Stimulated activated CD4-positive, alpha-beta T cell treated with anti-CD3 and anti-CD28 coated beads, Interleukin-2, amount 100 ng/mL, for 48 hours (primary cell): Measurements from ENCODE around the gene UBE2Q1.

ENCODE experiments used
- DNase-seq, 2 donors: peaks; one replicate each; pipeline ENCODE4 v3.0.0-alpha.2; 2020

Gene UBE2Q1

DNA sequence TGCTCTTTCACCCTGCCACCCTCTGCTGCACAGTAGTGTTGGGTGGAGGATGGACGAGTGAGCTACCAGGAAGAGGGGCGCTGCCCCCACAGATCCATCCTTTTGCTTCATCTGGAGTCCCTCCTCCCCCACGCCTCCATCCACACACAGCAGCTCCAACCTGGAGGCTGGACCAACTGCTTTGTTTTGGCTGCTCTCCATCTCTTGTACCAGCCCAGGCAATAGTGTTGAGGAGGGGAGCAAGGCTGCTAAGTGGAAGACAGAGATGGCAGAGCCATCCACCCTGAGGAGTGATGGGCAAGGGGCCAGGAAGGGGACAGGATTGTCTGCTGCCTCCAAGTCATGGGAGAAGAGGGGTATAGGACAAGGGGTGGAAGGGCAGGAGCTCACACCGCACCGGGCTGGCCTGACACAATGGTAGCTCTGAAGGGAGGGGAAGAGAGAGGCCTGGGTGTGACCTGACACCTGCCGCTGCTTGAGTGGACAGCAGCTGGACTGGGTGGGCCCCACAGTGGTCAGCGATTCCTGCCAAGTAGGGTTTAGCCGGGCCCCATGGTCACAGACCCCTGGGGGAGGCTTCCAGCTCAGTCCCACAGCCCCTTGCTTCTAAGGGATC, 17.6 kb upstream of the UBE2Q1 start:
- no peak for DNase-seq

DNA sequence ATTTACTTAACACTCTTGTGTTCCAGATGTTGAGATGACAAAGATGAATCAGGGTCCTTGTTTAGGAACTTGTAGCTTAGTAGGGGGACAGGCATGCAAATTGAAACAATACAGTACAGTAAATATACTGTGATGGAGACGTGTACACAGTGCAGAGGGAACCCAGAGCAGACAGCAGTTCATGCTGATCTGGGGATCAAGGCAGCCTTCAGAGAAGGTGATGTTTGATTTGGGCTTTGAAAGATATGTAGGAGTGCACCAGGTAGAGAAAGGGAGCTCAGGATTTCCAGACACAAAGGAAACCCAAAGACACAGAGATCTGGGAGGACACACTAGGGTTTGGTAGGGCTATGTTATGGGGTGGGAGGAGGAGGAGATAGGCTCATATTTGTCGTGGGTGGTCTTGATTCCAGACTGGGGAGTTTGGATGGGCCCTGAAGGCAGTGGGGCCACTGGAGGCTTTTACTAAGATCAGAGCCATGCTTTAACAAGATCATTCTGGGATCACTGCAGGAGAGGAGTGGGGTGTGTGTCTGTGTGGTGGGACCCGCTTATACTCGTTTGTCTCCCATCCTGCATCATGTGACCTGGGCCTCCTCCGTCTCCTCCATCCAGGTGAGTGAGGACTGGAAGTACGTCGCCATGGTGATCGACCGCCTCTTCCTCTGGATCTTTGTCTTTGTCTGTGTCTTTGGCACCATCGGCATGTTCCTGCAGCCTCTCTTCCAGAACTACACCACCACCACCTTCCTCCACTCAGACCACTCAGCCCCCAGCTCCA, 16.9 kb upstream of the UBE2Q1 start:
- no peak for DNase-seq

DNA sequence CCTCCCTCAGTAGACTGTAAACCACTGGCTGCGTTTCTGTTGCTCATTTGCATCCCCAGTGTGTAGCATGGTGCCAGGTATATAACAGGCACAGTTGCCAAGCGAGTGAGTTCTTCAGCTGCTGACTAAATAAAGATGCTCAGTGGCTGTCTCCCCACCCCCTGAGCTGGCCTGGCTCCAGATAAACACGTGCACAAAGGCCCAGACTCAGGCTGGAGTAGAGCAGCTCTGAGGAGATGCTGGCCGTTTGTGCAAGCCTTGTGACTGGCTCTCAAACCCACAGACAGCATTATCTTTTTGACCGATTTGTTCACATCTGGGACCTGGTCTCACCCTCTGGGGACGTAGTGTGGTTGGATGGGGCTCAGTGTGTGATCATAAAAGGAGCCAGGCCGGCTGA, 16.3 kb upstream of the UBE2Q1 start:
- no peak for DNase-seq

DNA sequence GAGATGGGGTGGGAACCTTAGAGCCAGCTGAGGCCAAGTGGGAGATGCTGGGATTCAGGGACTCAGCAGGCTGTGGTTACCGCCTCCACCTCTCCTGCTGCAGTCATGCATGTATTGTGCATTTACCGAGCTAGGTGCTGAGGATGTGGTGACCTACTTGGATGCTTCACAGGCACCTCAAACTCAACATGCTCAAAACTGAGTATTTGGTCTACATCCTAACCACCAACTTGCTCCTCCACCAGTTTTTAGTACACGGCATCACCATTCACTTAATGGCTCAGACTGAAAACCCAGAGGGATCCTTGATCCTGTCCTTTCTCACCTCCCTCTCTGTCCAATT, 14.7 kb upstream of the UBE2Q1 start:
- no peak for DNase-seq

DNA sequence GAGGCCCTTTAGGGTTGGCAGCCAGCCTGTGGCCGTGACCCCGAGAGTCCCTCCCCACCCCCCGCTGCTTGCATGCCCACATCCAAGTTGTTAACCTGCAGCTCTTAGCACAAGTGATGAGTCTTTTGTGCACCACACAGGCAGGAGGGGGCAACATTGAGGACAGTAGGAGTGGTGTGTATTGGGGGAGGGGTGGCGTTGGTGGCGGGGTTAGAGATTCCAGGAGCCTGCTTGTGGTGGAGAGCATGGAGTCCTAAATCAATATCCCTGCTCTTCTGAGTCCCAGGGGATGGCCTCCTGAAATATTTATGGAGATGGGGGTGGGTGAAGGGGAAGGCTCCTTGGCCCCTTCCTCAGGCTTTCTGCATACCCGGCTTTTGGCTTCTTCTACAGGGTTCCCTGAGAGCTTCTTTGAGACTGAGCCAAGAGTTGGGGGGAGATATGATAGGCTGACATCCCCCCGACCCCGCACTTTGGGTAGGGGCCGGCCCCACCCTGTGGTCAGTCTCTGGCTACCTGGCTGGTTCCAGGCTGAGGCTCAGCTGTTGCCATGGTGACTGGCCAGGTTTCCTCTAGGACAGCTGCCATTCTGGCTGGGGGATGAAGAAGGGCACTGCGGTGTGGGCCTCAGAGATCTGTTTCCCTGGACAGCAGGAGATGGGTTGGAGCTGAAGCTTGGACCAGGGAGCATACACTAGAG, 14.2 kb upstream of the UBE2Q1 start:
- no peak for DNase-seq

DNA sequence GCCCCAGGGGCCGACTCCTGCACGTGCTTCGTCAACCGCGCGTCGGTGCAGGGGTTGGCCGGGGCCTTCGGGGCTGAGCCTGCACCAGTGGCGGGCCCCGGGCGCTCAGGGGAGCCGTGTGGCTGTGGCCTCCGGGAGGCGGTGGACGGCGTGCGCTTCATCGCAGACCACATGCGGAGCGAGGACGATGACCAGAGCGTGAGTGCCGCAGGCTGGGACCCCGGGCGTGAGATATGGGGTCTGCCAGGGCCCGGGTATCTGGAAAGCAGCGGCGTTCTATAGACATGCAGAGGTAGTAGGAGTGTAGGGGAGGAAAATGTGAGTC, 13.5 kb upstream of the UBE2Q1 start:
- DNase-seq, result no peak

DNA sequence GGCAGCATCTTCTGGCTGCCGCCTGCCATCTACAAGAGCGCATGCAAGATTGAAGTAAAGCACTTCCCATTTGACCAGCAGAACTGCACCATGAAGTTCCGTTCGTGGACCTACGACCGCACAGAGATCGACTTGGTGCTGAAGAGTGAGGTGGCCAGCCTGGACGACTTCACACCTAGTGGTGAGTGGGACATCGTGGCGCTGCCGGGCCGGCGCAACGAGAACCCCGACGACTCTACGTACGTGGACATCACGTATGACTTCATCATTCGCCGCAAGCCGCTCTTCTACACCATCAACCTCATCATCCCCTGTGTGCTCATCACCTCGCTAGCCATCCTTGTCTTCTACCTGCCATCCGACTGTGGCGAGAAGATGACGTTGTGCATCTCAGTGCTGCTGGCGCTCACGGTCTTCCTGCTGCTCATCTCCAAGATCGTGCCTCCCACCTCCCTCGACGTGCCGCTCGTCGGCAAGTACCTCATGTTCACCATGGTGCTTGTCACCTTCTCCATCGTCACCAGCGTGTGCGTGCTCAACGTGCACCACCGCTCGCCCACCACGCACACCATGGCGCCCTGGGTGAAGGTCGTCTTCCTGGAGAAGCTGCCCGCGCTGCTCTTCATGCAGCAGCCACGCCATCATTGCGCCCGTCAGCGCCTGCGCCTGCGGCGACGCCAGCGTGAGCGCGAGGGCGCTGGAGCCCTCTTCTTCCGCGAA, 12.9 kb upstream of the UBE2Q1 start:
- no peak for DNase-seq

DNA sequence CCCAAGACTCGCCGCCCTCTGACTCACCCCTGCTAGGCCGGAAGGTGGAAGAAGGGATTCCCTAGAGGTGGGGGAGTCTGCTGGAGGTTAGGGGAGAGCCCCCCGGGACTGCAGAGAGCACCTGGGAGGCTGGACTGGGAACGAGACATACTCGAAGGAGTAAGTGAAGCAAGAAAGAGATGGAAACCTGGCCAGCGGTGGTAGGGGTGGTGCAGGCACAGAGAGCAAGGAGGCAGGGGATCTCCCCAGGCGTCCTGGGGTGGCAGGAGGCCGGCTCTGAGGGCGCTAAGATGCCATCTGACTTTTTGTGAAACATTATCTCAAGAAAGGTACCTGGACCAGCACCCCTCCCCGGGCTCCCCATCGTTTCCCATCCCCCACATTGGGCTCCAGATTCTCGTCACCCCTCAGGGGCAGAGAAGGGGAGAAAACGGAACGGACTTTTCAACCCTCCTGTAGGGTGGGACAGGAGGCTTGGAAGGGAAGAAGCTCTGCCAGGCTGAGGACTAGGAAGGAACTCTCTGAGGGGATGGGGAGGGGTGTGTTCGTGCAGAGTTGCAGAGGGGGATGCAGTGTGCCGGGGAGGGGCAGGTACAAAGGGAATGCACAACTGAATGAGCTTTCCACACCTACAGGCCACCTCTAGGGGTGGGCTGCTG, 9.8 kb upstream of the UBE2Q1 start:
- no peak for DNase-seq

DNA sequence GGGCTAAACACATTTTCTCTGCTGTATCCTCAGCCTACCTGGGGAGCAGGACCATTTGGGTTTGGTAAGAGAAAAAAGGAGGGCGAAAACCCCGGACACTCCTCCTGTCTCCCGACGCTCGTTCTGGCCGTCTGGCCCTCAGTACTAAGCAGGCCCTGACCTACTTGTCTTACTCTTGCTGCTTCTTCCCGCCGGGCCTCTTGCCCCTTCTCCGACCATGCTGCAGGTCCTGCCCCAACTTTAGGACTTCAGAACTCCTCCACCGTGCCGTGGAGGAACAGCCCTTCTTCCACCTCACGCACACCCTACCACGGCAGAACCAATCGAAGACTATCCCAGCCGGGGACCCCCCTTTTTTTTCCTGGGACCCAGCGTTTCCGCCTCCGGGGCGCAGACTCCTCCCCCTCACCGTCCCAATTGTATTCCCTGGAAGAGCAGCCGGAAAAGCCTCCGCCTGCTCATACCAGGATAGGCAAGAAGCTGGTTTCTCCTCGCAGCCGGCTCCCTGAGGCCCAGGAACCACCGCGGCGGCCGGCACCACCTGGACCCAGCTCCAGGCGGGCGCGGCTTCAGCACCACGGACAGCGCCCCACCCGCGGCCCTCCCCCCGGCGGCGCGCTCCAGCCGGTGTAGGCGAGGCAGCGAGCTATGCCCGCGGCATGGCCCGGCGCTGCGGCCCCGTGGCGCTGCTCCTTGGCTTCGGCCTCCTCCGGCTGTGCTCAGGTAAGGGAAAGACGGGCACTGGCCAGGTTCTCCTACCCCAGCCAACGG, 9.1 kb upstream of the UBE2Q1 start, which contains the start of gene CHRNB2:
Gene CHRNB2, plus strand, starts transcription at position 393 of the 771 bp plus-strand sequence. Its CDS starts 267 bp downstream, at position 660.
- DNase-seq, result peak; percentile 68 to 76

DNA sequence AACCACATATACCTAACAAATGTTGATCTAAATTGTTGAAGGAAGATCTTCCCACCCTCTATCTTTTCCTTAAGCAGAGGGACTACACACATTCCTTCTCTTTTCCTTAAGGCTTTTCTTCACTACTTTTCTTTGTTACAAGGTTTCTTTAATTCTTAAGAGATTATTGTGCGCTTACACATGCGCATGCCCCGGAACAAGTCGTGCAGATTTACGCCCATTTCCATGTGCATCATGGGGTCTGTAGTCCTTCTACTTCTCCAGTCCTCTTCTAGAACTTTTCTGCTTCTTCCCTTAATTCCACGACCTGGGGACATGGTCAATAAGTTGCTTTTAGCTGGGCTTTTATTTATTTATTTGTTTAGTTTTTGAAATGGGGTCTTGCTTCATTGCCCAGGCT, 7.4 kb upstream of the UBE2Q1 start:
- DNase-seq, result no peak

DNA sequence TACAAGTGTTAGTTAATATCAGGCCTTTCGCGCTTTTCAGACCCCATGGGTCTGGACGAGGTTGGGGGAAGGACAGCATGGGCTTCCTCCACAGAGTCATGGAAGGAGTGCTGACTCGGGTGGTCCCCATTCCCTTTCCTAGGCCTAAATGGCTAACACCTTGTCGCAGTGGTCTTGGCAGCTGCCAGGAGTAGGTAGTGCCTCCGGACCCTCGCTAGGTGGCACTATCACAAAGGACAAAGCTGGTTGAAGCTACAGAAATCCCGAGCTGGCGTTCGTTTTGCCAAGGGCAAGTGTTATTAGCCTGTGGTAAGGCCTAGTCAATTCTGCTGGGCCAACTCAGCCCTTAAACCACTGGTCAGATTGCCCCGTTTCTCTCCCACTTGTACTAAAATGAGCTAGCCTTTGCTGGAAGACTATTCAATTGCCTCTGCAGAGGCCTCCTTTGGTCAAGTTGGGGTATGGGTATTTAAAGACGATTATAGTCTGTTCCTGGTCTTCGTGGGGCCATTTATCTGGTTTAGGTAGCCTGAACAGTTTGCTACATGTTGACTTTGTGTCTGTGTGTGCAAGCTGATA, 1.1 kb upstream of the UBE2Q1 start:
- peak; percentile 77 to 83 for DNase-seq

DNA sequence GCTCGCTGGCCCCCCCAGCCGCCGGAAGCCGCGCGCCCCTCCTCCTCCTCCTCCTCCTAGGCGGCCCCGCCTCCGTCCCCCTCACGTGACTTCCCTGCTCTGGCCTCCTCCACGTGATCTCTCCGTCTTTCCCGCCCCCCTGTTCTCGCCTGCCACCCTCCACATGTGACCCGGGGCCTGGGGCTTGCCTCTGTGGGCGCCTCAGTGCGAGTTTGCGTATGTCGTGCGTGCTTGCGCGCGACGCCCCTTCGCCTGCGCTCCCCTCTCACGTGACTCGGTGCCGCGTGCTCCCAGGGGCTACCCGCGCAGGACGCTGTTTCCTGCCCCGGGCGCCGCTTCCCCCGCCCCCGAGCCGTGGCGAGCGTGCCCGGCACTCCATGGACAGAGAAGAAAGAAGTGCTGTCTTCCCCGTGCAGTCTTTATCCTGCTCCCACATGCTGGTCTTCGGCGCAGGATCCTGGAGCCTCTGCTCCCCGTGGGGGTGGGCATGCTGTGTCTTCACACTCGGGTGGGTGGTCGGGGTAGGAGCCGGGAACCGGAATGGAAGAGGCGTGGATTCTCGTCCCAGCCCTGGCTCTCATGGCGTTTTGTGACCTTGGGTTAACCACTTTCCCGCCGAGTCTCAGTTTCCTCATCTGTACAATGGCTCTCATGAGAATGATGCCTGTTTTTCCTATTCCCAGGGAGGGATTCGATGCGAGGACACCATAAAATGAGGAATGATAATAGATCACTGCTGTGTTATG, 431 bp upstream of the UBE2Q1 start:
- peak; percentile 96 to 99 for DNase-seq

DNA sequence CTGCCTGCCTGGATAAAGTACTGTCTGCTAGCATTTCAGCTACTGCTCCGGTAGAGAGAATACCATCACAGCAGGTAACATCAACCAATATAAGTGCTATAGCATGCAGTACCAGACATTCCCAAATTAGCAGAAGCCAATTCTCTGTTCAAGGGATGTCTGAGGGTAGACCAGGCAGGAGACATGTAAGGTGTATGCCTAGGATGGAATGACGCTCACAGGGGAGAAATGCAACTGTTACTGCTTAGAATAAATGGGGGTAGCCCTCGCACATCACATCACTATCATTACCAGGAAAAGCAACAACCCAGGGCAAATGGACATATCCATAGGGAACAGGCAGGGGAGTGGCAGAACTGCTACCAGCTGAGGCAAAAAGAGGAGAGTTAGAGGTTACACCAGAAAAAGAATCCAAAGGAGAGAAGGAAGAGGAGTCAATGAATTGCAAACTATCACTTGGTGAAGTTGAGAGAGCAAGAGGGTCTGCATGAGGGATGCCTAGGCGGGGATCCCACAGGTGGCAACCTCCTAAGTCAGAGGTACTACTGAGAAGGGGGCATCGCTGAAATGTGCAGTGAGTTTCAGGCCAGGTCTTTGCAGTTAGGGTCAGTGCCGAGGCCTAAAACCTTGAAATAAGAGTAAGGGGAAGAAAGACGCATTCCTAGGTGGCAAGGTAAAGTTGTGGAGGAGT, 1.1 kb downstream of the UBE2Q1 start:
- DNase-seq, result no peak

DNA sequence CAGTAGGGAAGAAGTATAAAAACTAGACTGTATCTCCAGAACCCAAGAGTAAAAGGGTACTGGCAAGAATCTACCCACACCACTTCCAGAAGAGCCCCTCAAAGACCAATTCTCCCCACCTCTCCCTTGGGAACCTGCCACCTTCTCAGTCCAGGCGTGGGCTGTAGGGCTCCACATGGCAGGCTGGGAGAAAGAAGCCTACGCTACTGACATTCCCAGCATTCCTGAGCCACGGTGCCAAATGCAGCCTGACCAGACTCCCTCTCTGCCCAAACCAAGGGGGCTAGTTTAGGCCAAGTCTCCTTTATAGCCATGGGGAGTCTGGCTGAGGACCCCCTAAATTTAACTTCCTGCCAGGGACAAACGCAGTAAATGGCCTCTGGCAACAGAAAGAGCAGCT, 2.0 kb downstream of the UBE2Q1 start:
- no peak for DNase-seq

DNA sequence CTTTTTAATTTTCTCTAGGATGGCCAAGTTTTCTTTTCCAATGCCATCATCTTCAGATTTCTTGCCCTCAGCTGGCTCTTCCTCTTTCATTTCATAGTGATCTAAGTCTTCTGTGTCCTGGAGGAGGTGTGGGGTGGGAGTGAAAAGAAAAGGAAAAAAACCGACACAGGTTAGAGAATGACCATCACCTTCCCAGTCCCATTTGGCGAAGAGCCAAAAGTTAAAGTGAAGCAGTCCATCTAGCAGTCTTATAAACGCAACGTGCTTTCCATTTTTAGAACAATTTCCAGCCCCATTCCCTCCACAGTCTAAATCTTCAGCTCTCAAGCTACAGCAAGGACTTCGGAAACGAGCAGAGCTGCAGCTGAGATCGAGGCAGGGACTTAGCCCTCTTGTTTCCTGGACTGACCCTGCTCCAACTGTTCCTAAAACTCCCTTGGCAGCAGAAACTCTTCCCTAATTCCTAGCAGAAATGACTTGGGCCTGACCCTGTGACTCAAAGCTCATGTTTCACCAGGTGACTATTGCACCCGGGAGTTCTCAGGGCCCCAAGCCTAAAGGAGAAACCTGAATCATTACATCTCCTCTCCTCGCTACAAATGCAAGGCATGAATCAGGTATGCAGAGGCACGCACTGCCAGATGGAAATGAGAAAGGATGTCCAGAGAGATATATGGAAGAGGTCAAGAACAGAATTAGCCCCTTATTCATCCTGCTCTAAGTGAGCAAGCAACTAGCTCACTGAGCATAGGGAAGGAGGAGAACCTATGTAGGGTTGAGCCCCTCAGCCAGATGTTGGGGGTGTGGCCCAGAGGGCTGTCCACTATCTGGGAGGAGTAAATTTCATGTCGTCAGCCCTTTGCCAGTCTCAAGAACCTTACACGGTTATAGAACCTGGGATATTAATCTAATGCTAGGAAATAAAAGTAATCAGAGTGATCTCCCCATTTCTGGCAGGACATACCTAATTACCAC, 5.1 kb downstream of the UBE2Q1 start:
- no peak for DNase-seq

DNA sequence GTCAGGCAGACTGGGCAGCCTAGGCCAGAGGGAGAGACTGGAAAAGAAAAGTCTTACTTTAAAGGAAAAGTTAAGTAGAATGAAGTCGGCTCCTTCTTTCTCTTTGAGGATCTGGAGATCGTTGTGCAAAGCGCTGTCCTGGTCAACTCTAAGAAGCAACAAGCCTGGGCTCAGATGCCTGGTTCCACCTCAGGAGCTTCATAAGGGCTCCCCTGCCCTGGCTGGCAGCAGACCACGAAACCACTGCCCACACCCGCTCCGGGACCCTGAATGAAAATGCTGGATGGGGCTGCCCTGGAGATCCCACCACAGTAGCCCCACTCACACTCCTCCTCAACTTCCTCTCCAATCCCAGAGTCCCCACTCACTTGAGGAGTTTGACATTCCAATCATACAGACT, 6.4 kb downstream of the UBE2Q1 start:
- no peak for DNase-seq

DNA sequence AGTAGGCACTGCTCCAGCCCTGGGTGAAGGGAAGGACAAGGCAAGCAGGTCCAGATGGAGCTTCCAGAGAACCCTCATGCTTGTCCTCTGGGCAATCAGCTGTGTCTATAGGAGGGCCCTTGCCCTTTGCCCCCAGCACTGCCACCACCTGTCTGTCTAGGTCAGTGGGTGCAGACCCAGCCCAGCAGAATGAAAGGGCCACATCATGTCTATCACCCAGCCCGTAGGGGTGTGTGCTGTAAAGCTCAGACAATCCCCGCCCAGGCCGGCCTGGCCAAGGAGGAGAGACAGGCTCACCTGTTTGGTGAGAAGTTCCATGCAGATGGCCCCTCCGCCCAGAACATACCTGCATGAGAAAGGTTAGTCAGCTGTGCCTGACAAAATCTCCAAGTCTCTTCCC, 7.0 kb downstream of the UBE2Q1 start:
- DNase-seq, result no peak

DNA sequence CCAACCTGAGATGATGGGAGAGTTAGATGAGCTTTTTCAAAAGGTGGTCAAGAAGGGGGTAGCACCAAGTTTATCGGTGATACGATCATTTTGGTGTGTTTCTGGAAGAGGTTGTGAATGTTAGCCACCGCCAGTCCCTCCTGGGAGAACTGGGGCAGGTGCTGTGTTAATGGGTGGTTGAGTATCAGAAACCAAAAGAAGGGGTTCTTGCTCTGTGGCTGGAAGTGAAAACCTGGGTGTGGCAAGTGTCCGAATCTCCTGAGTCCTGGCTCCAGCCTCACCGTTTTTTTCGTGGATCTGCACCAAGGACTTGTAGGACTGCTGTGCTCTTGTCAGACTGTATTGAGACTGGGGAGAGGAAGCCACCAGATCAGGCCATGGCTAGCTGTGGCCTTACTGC, 7.8 kb downstream of the UBE2Q1 start:
- DNase-seq, result no peak

DNA sequence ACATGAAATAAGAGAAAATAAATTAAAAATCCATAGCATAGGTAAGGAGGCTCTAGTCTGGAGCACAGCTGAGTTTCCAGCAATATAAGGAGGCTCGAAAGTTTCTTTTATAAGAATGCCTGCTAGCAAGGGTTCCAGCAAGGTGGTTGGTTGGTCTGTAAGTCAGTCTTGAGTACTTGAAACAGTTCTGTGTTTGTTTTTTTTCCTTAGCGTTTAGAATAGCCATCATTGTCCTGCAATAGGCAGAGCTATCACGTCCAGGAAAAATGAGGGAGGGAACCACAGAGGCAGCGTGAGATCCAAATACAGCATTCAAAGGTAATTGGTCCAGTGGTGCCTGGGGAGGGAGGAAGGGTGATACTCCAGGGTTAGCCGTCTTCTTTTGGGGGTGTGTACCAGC, 8.4 kb downstream of the UBE2Q1 start:
- DNase-seq, result no peak
